ENCODE measurements around the gene FGD6.

- TF ChIP-seq POLR2A (IDR thresholded peaks at IDR 0.05; ENCODE audit: low read depth, low read length) (no peak), TAF1 (IDR thresholded peaks at IDR 0.05; ENCODE audit: borderline replicate concordance, low read depth, low read length) (no peak)
These were observed 19.6 kb downstream of the FGD6 start for GRCh38 chr12:95197636-95198035.
